ENCODE data around the gene RAMP3. TPM values are rescaled to one million over a fixed set of nuclear protein-coding genes. Genes with fewer than 3 reads are reported as not detected.

RAMP3 gene
- total and polyA plus RNA-seq, 2 donors (not counting 1 experiment from before 2014, with no cell fraction given), result 0.17 TPM; not detected in 1

- DNase-seq (ENCODE audit: low read depth in 2 of 2), result no peak
- Histone ChIP-seq H3K9ac (ENCODE audit: insufficient read depth, low read length) (no peak overlapping the region), H3K27me3 (ENCODE audit: control insufficient read depth, insufficient read depth, low read length) (no peaks in the 10 kb centered on the region), H3K4me3 (replicated peaks in 1 of 4; ENCODE audit: control extremely low read depth in 1 of 4, insufficient read depth in 1 of 4, low read depth in 3 of 4, low read length in 4 of 4) (no peak overlapping the region), H2AFZ (ENCODE audit: low read length) (no peak overlapping the region), H3K4me1 (ENCODE audit: control insufficient read depth, extremely low read depth, insufficient read depth, low read length) (no peaks in the 10 kb centered on the region), H3K4me2 (ENCODE audit: extremely low read depth, insufficient read depth, low read length) (no peak overlapping the region), H3K36me3 (ENCODE audit: control insufficient read depth, insufficient read depth, low read length) (no peaks in the 10 kb centered on the region), H3K27ac (ENCODE audit: insufficient read depth, low read length) (no peak overlapping the region), H3K79me2 (ENCODE audit: control insufficient read depth, insufficient read depth, low read length) (no peaks in the 10 kb centered on the region), H3K9me3 (ENCODE audit: control insufficient read depth, insufficient read depth, low read depth, low read length) (no peaks in the 10 kb centered on the region), H4K20me1 (ENCODE audit: control insufficient read depth, extremely low read depth, insufficient read depth, low read length) (no peaks in the 10 kb centered on the region)
- no peak for TF ChIP-seq EZH2 (IDR thresholded peaks at IDR 0.05; ENCODE audit: low read length, missing control alignments)
- no peak for TF ChIP-seq CTCF (conservative IDR thresholded peaks at IDR 0.05 in 1 of 2, IDR thresholded peaks at IDR 0.05 in 1 of 2; ENCODE audit: low read depth in 1 of 2, low read length in 2 of 2)
Measured at GRCh38 chr7:45225948-45226335, 68.4 kb downstream of the RAMP3 start.

GRCh38 chr7:45229156-45229920, 71.7 kb downstream of the RAMP3 start:
- H3K9me3 ChIP-seq (ENCODE audit: control insufficient read depth, insufficient read depth, low read depth, low read length), result no peaks in the 10 kb centered on the region
- H3K36me3 ChIP-seq (ENCODE audit: control insufficient read depth, insufficient read depth, low read length), result no peaks in the 10 kb centered on the region
- H3K27me3 ChIP-seq (ENCODE audit: control insufficient read depth, insufficient read depth, low read length), result peaks cover 3% of the 10 kb centered on the region
- TF ChIP-seq EZH2 (IDR thresholded peaks at IDR 0.05; ENCODE audit: low read length, missing control alignments) (no peak), CTCF (conservative IDR thresholded peaks at IDR 0.05 in 1 of 2, IDR thresholded peaks at IDR 0.05 in 1 of 2; ENCODE audit: low read depth in 1 of 2, low read length in 2 of 2) (no peak)
- no peak overlapping the region for H3K27ac ChIP-seq (ENCODE audit: insufficient read depth, low read length)
- H3K4me3 ChIP-seq (replicated peaks in 1 of 4; ENCODE audit: control extremely low read depth in 1 of 4, insufficient read depth in 1 of 4, low read depth in 3 of 4, low read length in 4 of 4), result no peak overlapping the region
- H3K79me2 ChIP-seq (ENCODE audit: control insufficient read depth, insufficient read depth, low read length), result no peaks in the 10 kb centered on the region
- H3K4me2 ChIP-seq (ENCODE audit: extremely low read depth, insufficient read depth, low read length), result no peak overlapping the region
- H3K9ac ChIP-seq (ENCODE audit: insufficient read depth, low read length), result no peak overlapping the region
- H3K4me1 ChIP-seq (ENCODE audit: control insufficient read depth, extremely low read depth, insufficient read depth, low read length), result no peaks in the 10 kb centered on the region
- no peaks in the 10 kb centered on the region for H4K20me1 ChIP-seq (ENCODE audit: control insufficient read depth, extremely low read depth, insufficient read depth, low read length)
- DNase-seq (ENCODE audit: low read depth in 2 of 2), result no peak
- no peak overlapping the region for H2AFZ ChIP-seq (ENCODE audit: low read length)

GRCh38 chr7:45230083-45230482, 72.5 kb downstream of the RAMP3 start:
- H3K9me3 ChIP-seq (ENCODE audit: control insufficient read depth, insufficient read depth, low read depth, low read length), result no peaks in the 10 kb centered on the region
- no peaks in the 10 kb centered on the region for H3K4me1 ChIP-seq (ENCODE audit: control insufficient read depth, extremely low read depth, insufficient read depth, low read length)
- H3K4me3 ChIP-seq (replicated peaks in 1 of 4; ENCODE audit: control extremely low read depth in 1 of 4, insufficient read depth in 1 of 4, low read depth in 3 of 4, low read length in 4 of 4), result no peak overlapping the region
- H4K20me1 ChIP-seq (ENCODE audit: control insufficient read depth, extremely low read depth, insufficient read depth, low read length), result no peaks in the 10 kb centered on the region
- no peak for DNase-seq (ENCODE audit: low read depth in 2 of 2)
- no peak for TF ChIP-seq CTCF (conservative IDR thresholded peaks at IDR 0.05 in 1 of 2, IDR thresholded peaks at IDR 0.05 in 1 of 2; ENCODE audit: low read depth in 1 of 2, low read length in 2 of 2)
- TF ChIP-seq EZH2 (IDR thresholded peaks at IDR 0.05; ENCODE audit: low read length, missing control alignments), result no peak
- peaks cover 3% of the 10 kb centered on the region for H3K27me3 ChIP-seq (ENCODE audit: control insufficient read depth, insufficient read depth, low read length)
- no peak overlapping the region for H3K27ac ChIP-seq (ENCODE audit: insufficient read depth, low read length)
- H3K4me2 ChIP-seq (ENCODE audit: extremely low read depth, insufficient read depth, low read length), result no peak overlapping the region
- H3K79me2 ChIP-seq (ENCODE audit: control insufficient read depth, insufficient read depth, low read length), result no peaks in the 10 kb centered on the region
- H3K9ac ChIP-seq (ENCODE audit: insufficient read depth, low read length), result no peak overlapping the region
- no peaks in the 10 kb centered on the region for H3K36me3 ChIP-seq (ENCODE audit: control insufficient read depth, insufficient read depth, low read length)
- H2AFZ ChIP-seq (ENCODE audit: low read length), result no peak overlapping the region

Data from fibroblast of lung (primary cell).